Caco-2 (cell line): ENCODE data around the gene PTPRN2. TPM values are rescaled to one million over a fixed set of nuclear protein-coding genes. Genes with fewer than 3 reads are reported as not detected.

ENCODE experiments used
- BruUV-seq: library from RNA; stranded (reverse); fragments of 400-500 nt; replicated peaks from 2 replicates; lab custom pipeline; 2021; lab: Mats Ljungman, UMichigan
- CTCF ChIA-PET: fragments of 300-600 bp; sonication (Branson Sonifier 250); formaldehyde crosslinking; loops from one replicate; lab custom pipeline; 2022; ENCODE audit warnings: antibody characterized with exemption; lab: Charles Lee
- POLR2A ChIA-PET: fragments of 300-600 bp; sonication (Branson Sonifier 250); formaldehyde crosslinking; loops from one replicate; lab custom pipeline; 2022; ENCODE audit warnings: antibody characterized with exemption; lab: Charles Lee
- DNase-seq, 2 experiments: peaks; one replicate each; pipeline versions ENCODE4 v3.0.0 to v3.0.0-alpha.2; 2020 to 2022
- H3K27me3 ChIP-seq: replicated peaks from 2 replicates; pipeline ENCODE4 v1.6.0; 2011; ENCODE audit warnings: low read length; ENCODE audit not compliant: control insufficient read depth, insufficient read depth
- H3K36me3 ChIP-seq: 2 replicates; pipeline ENCODE4 v1.5.1; 2011; ENCODE audit warnings: low read length; ENCODE audit not compliant: control insufficient read depth, insufficient read depth
- H3K4me1 ChIP-seq: fragments of 250-450 bp; sonication (Bioruptor Pico); 2 replicates; pipeline ENCODE4 v1.5.1; 2020; ENCODE audit warnings: mild to moderate bottlenecking
- H3K4me3 ChIP-seq: 2 replicates; pipeline ENCODE4 v1.5.1; 2011; ENCODE audit warnings: low read depth, mild to moderate bottlenecking, control low read depth, low read length
- H3K9me3 ChIP-seq: fragments of 250-450 bp; sonication (Bioruptor Pico); 2 replicates; pipeline ENCODE4 v1.5.1; 2020; ENCODE audit warnings: mild to moderate bottlenecking, moderate library complexity
- H3K27ac Mint-ChIP-seq: one replicate; pipeline ENCODE4 v1.8.0; 2022; ENCODE audit warnings: mixed read lengths; ENCODE audit not compliant: unreplicated experiment
- H3K27me3 Mint-ChIP-seq: one replicate; pipeline ENCODE4 v1.8.0; 2022; ENCODE audit warnings: mixed read lengths; ENCODE audit not compliant: insufficient read depth, unreplicated experiment
- H3K36me3 Mint-ChIP-seq: one replicate; pipeline ENCODE4 v1.8.0; 2022; ENCODE audit warnings: mild to moderate bottlenecking, mixed read lengths; ENCODE audit not compliant: insufficient read depth, unreplicated experiment
- H3K4me1 Mint-ChIP-seq: one replicate; pipeline ENCODE4 v1.8.0; 2022; ENCODE audit warnings: low read depth, mixed read lengths; ENCODE audit not compliant: unreplicated experiment
- H3K4me3 Mint-ChIP-seq: one replicate; pipeline ENCODE4 v1.8.0; 2022; ENCODE audit warnings: mild to moderate bottlenecking, moderate library complexity, mixed read lengths; ENCODE audit not compliant: unreplicated experiment
- H3K9me3 Mint-ChIP-seq: one replicate; pipeline ENCODE4 v1.8.0; 2022; ENCODE audit warnings: mixed read lengths; ENCODE audit not compliant: unreplicated experiment
- CTCF ChIP-seq, 2 experiments: fragments of 200-600 bp in 1 of 2; IDR thresholded peaks; 1 replicate in 1 of 2; 2 replicates in 1 of 2; pipeline versions ENCODE4 v1.5.1 to v1.8.0; 2011 to 2022; ENCODE audit warnings: antibody characterized with exemption in 1 of 2, control low read depth in 1 of 2, inconsistent platforms in 1 of 2, low read depth in 1 of 2, low read length in 1 of 2, mild to moderate bottlenecking in 1 of 2, moderate library complexity in 1 of 2; ENCODE audit not compliant: insufficient read depth in 1 of 2, severe bottlenecking in 1 of 2, unreplicated experiment in 1 of 2
- intact Hi-C: fragments of 100-400 bp; cut with micrococcal nuclease; formaldehyde crosslinking; loops from one replicate; pipeline ENCODE4 v1.10.0; 2022; ENCODE audit not compliant: unreplicated experiment
- total RNA-seq: library from RNA; stranded (reverse); gene quantifications from 2 replicates; pipeline ENCODE4 v1.2.3, GENCODE V29; 2022

The PTPRN2 gene
- total RNA-seq, 1 experiment from 2014 or later = 1.4 TPM

GRCh38 chr7:157513682-157514081 is 1073.9 kb downstream of the PTPRN2 start:
- H3K9me3 Mint-ChIP-seq = no peaks in the 10 kb centered on the region
- no peaks in the 10 kb centered on the region for H3K27me3 ChIP-seq
- POLR2A ChIA-PET = no interaction called here

GRCh38 chr7:157513162-157513621 is 1074.4 kb downstream of the PTPRN2 start:
- no peak for DNase-seq
- no peak overlapping the region for H3K4me3 Mint-ChIP-seq
- H3K27ac Mint-ChIP-seq = no peak overlapping the region
- H3K36me3 ChIP-seq = no peaks in the 10 kb centered on the region
- no peaks in the 10 kb centered on the region for H3K9me3 ChIP-seq
- H3K4me1 Mint-ChIP-seq = no peaks in the 10 kb centered on the region
- CTCF ChIA-PET = no interaction called here
- no peak for TF ChIP-seq CTCF (IDR thresholded peaks at IDR 0.05; ENCODE audit: insufficient read depth in 1 of 2, low read depth in 1 of 2, low read length in 1 of 2, severe bottlenecking in 1 of 2, unreplicated experiment in 1 of 2)
- H3K9me3 Mint-ChIP-seq = no peaks in the 10 kb centered on the region
- H3K4me3 ChIP-seq = no peak overlapping the region
- BruUV-seq = no TSS peak
- POLR2A ChIA-PET = no interaction called here
- no peaks in the 10 kb centered on the region for H3K36me3 Mint-ChIP-seq
- intact Hi-C loops = no loop called here
- H3K4me1 ChIP-seq = no peaks in the 10 kb centered on the region
- no peaks in the 10 kb centered on the region for H3K27me3 ChIP-seq
- peaks cover 12% of the 10 kb centered on the region for H3K27me3 Mint-ChIP-seq

More at GRCh38 chr7:157513682-157514081, 1073.9 kb downstream of the PTPRN2 start:
- no peak overlapping the region for H3K4me3 ChIP-seq
- Mint-ChIP-seq H3K4me3 (no peak overlapping the region), H3K27me3 (peaks cover 11% of the 10 kb centered on the region), H3K36me3 (no peaks in the 10 kb centered on the region), H3K27ac (no peak overlapping the region), H3K4me1 (no peaks in the 10 kb centered on the region)
- DNase-seq = no peak
- H3K9me3 ChIP-seq = no peaks in the 10 kb centered on the region
- no peaks in the 10 kb centered on the region for H3K4me1 ChIP-seq
- CTCF ChIA-PET = no interaction called here
- BruUV-seq = no TSS peak
- no peak for TF ChIP-seq CTCF (IDR thresholded peaks at IDR 0.05; ENCODE audit: insufficient read depth in 1 of 2, low read depth in 1 of 2, low read length in 1 of 2, severe bottlenecking in 1 of 2, unreplicated experiment in 1 of 2)
- no peaks in the 10 kb centered on the region for H3K36me3 ChIP-seq
- intact Hi-C loops = no loop called here

- H3K9me3 ChIP-seq = peaks cover 10% of the 10 kb centered on the region
- intact Hi-C loops = no loop called here
- Mint-ChIP-seq H3K36me3 (no peaks in the 10 kb centered on the region), H3K9me3 (no peaks in the 10 kb centered on the region), H3K27me3 (peaks cover 15% of the 10 kb centered on the region), H3K4me1 (no peaks in the 10 kb centered on the region), H3K4me3 (no peak overlapping the region), H3K27ac (no peak overlapping the region)
- POLR2A ChIA-PET = no interaction called here
- no peak for DNase-seq
- no peaks in the 10 kb centered on the region for H3K4me1 ChIP-seq
- no peak for TF ChIP-seq CTCF (IDR thresholded peaks at IDR 0.05; ENCODE audit: insufficient read depth in 1 of 2, low read depth in 1 of 2, low read length in 1 of 2, severe bottlenecking in 1 of 2, unreplicated experiment in 1 of 2)
- no peaks in the 10 kb centered on the region for H3K36me3 ChIP-seq
- BruUV-seq = no TSS peak
- CTCF ChIA-PET = no interaction called here
- H3K4me3 ChIP-seq = no peak overlapping the region
- no peaks in the 10 kb centered on the region for H3K27me3 ChIP-seq
These were observed 1078.4 kb downstream of the PTPRN2 start for GRCh38 chr7:157509226-157509625.
